CD4-positive, alpha-beta T cell treated with Interleukin-6 for 4 hours (primary cell): Measurements from ENCODE around the gene SLC38A3.

Experiments used
- DNase-seq: peaks from one replicate; pipeline ENCODE4 v3.0.0-alpha.2; 2020; ENCODE audit warnings: mixed read lengths

The SLC38A3 gene

GRCh38 chr3:50169232-50169832 lies 35.7 kb upstream of the SLC38A3 start:
- no peak for DNase-seq

GRCh38 chr3:50169858-50170257 lies 35.2 kb upstream of the SLC38A3 start:
- no peak for DNase-seq

GRCh38 chr3:50170689-50171088 lies 34.4 kb upstream of the SLC38A3 start:
- DNase-seq, result no peak

DNA sequence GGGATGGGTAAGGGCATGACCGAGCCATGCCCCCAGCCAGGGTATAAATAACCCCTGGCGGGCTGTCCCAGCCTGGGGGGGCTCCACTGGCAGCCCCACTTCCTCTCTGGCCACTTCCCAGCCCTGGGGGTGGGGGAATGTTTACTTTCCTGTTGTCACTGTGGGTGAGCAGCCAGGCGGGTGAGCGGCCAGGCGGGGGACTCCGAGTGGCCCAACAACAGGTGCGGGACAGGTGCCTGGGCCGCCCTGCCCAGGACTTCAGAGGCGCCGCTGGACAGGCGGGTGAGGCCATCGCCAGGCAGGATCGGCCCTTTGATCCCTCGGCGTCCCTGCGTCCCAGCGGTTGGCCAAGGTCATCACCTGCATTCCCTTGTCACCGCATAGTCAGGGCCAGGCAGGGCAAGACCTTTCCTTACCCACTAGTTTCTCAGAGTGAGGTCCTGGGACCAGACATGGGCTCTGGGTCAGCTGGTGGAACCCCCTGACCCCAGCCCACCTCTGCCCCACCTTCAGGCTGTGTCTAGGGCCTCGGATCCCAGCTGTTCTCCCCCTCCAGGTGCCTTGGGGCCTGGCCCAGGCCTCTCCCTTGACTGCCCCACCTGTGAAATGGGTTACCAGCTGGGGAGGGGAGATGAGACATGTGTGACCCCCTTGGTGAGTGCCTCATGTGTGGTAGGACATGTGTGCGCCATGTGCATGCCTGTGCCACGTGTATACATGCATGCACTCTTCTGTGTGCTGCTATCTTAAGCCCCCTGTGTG lies 33.4 kb upstream of the SLC38A3 start:
- no peak for DNase-seq

DNA sequence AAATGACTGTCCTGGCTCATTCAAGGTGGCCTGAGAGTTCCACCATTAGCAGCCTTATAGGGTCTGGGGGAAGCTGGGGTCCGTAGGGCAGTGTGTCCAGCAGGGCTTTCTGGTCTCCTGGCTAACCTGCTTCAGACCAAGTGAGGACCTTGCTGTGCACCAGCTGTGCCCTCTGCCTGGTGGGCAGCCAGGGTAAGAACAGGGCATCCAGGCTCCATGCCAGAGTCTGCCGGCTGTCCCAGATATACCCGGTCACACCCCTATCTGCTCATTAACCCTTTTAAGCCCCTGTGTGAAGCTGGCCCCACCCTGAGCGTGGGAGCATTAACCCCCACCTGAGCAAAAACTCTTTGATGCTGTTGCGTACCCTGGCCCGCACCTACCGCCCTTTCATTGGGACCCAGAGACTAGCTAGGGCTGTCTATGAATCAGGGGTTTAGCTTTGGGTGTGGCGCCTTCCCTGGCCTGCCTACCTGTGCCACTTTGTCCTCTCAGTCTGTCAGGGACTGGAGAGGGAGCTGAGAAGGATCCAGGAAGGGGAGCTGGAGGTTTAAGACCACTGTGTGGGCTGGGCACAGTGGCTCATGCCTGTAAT lies 32.3 kb upstream of the SLC38A3 start:
- DNase-seq, result no peak

DNA sequence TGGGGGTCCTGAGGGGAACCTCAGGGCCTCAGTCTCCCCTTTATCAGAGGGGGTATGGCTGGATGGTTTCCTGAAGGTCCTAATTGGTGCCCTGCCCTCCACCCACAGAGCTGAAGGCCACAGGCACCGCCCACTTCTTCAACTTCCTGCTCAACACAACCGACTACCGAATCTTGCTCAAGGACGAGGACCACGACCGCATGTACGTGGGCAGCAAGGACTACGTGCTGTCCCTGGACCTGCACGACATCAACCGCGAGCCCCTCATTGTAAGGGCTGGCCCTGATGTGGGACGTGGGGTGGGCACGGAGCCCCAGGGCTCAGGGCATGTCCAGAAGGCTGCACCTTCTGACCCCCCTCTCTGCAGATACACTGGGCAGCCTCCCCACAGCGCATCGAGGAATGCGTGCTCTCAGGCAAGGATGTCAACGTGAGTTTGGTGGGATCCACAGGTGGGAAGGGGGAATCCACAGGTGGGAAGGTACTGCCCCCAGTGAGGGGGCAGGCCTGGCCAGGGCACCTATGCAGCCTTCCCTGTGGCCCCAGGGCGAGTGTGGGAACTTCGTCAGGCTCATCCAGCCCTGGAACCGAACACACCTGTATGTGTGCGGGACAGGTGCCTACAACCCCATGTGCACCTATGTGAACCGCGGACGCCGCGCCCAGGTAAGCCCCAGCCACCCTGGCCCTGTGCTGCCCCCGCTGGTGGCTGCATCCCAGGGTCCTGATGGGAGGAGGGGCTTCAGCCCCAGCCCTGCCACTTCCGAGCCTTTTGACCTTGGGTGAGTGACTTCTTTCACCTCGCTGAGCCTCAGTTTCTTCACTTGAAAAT lies 31.2 kb upstream of the SLC38A3 start:
- DNase-seq, result no peak

DNA sequence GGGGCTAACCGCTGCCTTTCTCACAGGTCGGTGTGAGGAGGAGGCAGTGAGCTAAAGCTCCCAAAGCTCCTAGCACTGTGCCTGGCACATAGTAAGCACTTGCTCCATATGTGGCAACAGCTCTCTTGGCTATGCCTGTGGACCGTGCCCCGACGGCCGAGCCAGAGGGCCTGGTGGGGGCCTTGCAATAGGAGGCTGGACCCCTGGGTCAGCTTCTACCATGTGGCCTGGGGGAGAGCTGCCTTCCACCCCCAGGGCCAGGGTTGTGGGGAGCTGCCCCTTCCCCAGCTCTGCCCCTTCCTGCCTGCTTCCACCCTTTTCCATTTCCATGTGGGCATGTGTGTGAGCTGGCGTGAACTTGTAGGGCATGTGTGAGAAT lies 30.6 kb upstream of the SLC38A3 start:
- no peak for DNase-seq

DNA sequence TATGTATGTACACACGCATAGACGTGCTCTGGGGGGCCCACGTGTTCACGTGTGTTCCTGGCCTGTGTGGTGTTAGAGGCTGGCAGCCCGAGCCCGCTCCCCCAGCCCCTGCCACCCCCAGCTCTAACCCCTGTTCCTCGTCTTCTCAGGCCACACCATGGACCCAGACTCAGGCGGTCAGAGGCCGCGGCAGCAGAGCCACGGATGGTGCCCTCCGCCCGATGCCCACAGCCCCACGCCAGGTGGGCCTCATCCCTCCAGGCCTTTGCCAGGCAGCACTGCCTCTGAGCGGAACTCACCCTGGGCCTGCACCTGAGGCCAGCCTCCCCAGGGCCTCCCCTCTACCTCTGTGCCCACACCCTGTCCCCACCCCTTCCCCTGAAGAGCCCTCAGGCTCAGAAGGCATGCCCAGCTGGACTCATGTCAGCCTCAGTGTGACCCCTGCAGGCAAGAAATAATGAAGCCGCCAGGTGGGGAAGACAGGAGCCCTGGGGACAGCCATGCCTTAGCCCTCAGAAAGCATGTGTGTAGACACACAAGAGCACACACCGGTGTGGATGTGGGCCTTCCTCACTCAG lies 30.0 kb upstream of the SLC38A3 start:
- no peak for DNase-seq

DNA sequence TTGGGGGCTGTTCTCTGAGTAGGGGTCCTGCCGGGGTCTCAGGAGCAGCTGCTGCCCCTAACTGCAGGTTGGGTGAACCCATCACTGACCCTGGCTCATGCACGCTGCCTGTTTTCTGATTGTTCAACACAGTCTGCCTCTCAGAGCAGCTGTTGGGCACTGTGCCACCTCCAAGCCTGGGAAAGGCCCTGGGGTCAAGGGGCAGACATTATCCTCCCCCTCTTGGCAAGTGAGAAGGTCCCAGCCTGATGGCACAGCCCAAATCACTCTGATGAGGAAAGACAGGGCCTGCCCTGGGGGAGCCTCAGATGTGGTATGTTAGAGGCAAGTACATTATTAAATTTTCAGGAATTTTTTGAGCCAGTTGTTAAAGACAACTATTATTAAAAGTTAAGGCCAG lies 27.7 kb upstream of the SLC38A3 start:
- DNase-seq, result no peak

GRCh38 chr3:50179710-50180109 lies 25.4 kb upstream of the SLC38A3 start:
- DNase-seq, result no peak

GRCh38 chr3:50181985-50182384 lies 23.1 kb upstream of the SLC38A3 start:
- no peak for DNase-seq

- DNase-seq, result no peak
Observed at GRCh38 chr3:50182533-50183099, 22.5 kb upstream of the SLC38A3 start.

DNA sequence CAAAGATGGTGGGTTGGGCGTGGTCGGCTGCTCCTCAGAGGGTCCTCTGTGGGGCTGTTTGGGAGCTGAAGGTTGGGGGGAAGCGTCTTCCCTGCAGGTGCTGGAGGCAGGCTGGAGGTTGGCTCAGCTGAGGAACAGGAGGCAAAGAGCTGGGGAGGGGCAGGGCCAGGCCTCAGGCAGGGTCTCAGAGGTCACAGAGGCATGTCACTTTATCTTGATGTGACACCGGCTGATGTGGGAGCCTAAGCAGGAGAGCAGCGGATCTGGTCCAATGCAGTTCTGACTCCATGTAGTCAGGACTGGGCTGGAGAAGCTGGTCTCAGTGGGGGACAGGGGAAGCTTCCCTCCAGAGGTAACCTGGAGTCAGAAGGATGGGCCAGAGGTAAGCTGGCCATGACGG lies 21.3 kb upstream of the SLC38A3 start:
- no peak for DNase-seq

DNA sequence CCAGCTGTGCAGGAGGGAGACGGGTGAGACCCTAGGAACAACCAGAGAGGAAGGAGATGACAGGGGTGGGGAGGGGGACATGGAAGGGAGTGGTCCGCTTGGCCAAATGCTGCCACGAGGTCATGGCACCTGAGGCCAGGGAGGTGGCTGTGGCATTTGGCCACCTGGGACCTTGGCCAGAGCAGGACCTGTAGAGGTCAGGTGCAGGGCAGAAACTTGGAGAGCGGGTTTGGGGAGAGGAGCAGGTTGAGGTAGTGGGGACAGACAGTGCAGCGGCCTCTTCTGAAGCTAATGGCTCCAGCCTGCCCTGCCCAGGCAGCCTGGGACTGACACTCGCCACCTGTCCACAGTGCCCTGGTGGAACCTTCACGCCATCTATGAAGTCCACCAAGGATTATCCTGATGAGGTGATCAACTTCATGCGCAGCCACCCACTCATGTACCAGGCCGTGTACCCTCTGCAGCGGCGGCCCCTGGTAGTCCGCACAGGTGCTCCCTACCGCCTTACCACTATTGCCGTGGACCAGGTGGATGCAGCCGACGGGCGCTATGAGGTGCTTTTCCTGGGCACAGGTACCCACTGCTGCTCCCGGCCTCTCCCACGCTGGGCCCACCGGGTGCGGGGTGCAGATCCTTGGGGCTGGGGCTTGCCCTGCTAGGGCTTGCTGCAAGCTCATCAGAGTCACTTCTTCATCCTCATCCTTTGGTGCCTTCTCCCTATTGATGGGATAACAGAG lies 20.7 kb upstream of the SLC38A3 start:
- no peak for DNase-seq

GRCh38 chr3:50185230-50185629 lies 19.8 kb upstream of the SLC38A3 start:
- no peak for DNase-seq

DNA sequence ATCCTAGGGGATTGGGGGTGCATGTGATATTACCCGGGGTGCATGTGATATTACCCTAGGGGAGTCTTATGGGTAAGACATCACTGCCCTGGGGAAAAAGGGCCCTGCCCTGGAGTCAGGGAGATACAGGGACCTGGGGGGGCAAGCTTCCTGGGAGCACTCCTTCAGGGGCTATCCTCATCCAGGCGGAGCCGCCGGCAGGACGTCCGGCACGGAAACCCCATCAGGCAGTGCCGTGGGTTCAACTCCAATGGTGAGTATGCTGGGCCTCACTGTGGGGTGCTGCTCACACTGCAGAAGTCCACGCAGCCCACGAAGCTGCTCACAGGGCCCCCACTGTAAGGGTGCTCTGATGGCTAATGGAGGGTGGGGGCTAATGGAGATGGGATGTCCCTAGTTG lies 19.0 kb upstream of the SLC38A3 start:
- no peak for DNase-seq

DNA sequence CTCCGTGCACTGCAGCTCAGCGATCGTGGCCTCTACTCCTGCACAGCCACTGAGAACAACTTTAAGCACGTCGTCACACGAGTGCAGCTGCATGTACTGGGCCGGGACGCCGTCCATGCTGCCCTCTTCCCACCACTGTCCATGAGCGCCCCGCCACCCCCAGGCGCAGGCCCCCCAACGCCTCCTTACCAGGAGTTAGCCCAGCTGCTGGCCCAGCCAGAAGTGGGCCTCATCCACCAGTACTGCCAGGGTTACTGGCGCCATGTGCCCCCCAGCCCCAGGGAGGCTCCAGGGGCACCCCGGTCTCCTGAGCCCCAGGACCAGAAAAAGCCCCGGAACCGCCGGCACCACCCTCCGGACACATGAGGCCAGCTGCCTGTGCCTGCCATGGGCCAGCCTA lies 17.3 kb upstream of the SLC38A3 start:
- DNase-seq, result no peak

DNA sequence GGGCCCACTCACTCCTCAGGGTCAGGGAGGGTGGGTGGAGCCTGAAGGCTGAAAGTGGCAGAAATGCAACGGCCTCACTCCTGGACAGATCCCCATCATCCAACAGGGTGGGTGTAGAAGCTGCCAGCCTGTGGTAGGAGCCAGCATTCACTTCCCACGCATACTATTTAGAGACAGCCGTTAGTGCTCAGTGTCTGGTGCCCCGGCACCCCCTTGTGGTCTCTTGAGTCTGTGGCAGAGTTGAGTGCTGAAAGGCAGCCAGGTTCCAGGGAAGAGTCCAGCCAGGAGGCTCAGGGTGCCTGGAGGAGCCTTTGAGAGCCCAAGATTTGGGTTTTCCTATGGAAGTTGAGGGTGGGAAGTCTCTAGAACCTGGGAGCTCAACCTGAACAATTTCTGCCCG lies 15.8 kb upstream of the SLC38A3 start:
- peak; percentile 29 for DNase-seq

- no peak for DNase-seq
Observed at GRCh38 chr3:50189989-50190388, 15.1 kb upstream of the SLC38A3 start.

DNA sequence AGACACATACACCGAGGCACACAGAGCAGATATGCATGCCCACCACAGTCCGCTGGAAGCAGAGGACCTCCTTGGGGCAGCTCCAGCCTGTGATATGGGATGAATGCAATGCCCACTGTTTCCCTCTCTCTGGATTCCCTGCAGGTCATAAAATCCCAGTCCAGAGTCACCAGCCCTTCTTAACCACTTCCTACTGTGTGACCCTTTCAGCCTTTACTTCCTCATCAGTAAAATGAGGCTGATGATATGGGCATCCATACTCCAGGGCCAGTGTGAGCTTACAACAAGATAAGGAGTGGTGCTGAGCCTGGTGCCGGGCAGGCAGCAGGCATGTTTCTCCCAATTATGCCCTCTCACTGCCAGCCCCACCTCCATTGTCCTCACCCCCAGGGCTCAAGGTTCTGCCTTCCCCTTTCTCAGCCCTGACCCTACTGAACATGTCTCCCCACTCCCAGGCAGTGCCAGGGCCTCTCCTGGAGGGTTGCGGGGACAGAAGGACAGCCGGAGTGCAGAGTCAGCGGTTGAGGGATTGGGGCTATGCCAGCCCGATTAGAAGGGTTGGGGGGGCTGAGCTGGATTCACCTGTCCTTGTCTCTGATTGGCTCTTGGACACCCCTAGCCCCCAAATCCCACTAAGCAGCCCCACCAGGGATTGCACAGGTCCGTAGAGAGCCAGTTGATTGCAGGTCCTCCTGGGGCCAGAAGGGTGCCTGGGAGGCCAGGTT lies 14.0 kb upstream of the SLC38A3 start, which contains the start of gene GNAT1:
TSS of gene GNAT1 (plus strand) at position 675 of the 725 bp plus-strand sequence. CDS start 116 bp downstream, outside the sequence.
- DNase-seq, result no peak

GRCh38 chr3:50192124-50192523 lies 12.9 kb upstream of the SLC38A3 start:
- no peak for DNase-seq
